AG04449 (cell line): Measurements from ENCODE around the gene ESR1.

ENCODE experiments used
- CTCF ChIA-PET: fragments of 350-600 bp; formaldehyde crosslinking; extraction: SDS; loops from one replicate; lab custom pipeline; 2021; ENCODE audit warnings: antibody characterized with exemption; lab: Yijun Ruan, JAX
- POLR2A ChIA-PET: fragments of 400-600, 350-600 bp; formaldehyde crosslinking; extraction: SDS; loops from one replicate; lab custom pipeline; 2020; ENCODE audit warnings: antibody characterized with exemption, inconsistent platforms; lab: Yijun Ruan, JAX
- DNase-seq: peaks from one replicate; pipeline ENCODE4 v3.0.0-alpha.2; 2010; ENCODE audit warnings: low read depth, low spot score
- H3K4me3 ChIP-seq: 2 replicates; pipeline ENCODE4 v1.5.1; 2011; ENCODE audit warnings: low read depth, mild to moderate bottlenecking, control low read depth, low read length
- CTCF ChIP-seq: IDR thresholded peaks from one replicate; pipeline ENCODE4 v1.5.1; 2011; ENCODE audit warnings: mild to moderate bottlenecking, moderate library complexity, low read length, control low read depth, inconsistent platforms; ENCODE audit not compliant: insufficient read depth; ENCODE audit errors: missing control alignments

ESR1 gene

DNA sequence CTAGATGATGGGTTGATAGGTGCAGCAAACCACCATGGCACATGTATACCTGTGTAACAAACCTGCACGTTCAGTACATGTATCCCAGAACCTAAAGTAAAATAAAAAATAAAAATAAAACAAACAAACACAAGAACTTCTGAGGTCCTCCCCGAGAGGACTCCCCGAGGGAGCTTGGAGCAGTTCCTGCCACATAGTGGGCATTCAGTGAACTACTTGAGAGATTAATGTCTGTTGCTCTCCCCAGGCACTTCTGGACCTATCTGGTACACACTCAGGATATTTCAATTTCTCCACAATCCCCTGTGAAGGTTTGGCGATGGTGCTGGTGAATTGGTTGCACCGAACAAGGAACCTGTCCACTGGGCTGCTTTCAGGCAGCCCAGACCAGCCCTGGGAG lies 311.2 kb downstream of the ESR1 start:
- ChIA-PET POLR2A (no interaction called here), CTCF (interaction anchor here (1.0 to 6.5 kb wide), 2 partner anchors 13 to 353 kb away, joined by 5 to 37 read pairs; no protein-coding TSS in a partner anchor)
- TF ChIP-seq CTCF, result no peak
- DNase-seq, result no peak
- H3K4me3 ChIP-seq, result no peak overlapping the region

- TF ChIP-seq CTCF, result no peak
- DNase-seq, result no peak
- no peak overlapping the region for H3K4me3 ChIP-seq
- CTCF ChIA-PET, result interaction anchor here (1.0 to 6.5 kb wide), 2 partner anchors 12 to 354 kb away, joined by 5 to 37 read pairs; no protein-coding TSS in a partner anchor
- POLR2A ChIA-PET, result no interaction called here
These were observed 312.3 kb downstream of the ESR1 start for GRCh38 chr6:152119831-152120230.

GRCh38 chr6:152121910-152122309 lies 314.4 kb downstream of the ESR1 start:
- no peak overlapping the region for H3K4me3 ChIP-seq
- ChIA-PET CTCF (interaction anchor here (1.5 to 6.5 kb wide), 2 partner anchors 19 to 356 kb away, joined by 3 to 37 read pairs; no protein-coding TSS in a partner anchor), POLR2A (interaction anchor here (1.0 kb wide), 1 partner anchor 25 kb away, joined by 3 read pairs; no protein-coding TSS in a partner anchor)
- no peak for DNase-seq
- no peak for TF ChIP-seq CTCF

GRCh38 chr6:152122434-152122833 lies 315.0 kb downstream of the ESR1 start:
- POLR2A ChIA-PET, result interaction anchor here (1.0 kb wide), 1 partner anchor 26 kb away, joined by 3 read pairs; no protein-coding TSS in a partner anchor
- CTCF ChIA-PET, result interaction anchor here (0.6 to 6.5 kb wide), 4 partner anchors 9 to 447 kb away, joined by 3 to 37 read pairs (median 7); no protein-coding TSS in a partner anchor
- no peak for TF ChIP-seq CTCF
- H3K4me3 ChIP-seq, result no peak overlapping the region
- DNase-seq, result no peak

GRCh38 chr6:152123076-152123475 lies 315.6 kb downstream of the ESR1 start:
- no peak for TF ChIP-seq CTCF
- ChIA-PET CTCF (interaction anchor here (0.6 to 6.5 kb wide), 5 partner anchors 9 to 448 kb away, joined by 3 to 79 read pairs (median 11); no protein-coding TSS in a partner anchor), POLR2A (no interaction called here)
- DNase-seq, result no peak
- no peak overlapping the region for H3K4me3 ChIP-seq

DNA sequence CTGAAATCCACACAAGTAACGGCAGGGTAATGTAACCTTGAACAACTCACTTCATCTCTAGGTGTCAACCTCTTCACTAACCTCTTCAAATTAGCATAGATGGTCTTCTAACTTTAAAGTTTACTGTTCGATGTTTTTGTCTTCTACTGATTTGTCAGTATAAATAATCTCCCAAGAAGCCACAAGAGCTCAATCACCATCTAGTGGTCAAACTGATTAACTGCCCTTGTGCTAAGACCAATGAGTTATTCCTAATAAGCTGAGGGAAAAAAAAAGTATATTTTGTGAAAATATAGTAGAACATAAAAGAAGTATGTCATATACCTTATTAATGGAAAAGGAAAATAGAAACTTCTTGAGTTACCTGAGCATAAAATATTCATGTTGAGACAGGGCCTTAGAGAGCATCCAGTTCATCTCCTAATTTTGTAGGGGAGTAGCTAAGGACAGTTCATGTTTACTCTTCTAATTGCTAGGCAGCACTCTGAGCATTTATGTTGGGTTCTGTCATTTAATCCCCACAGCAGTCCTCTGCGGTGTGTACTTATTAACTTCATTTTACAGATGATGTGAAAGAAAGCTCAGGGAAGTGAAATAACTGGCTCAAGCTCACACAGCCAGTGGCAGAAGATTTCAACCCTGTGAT lies 317.1 kb downstream of the ESR1 start:
- TF ChIP-seq CTCF, result peak; percentile 58
- no peak for DNase-seq
- POLR2A ChIA-PET, result interaction anchor here (0.6 kb wide), 2 partner anchors 255 to 391 kb away, joined by 3 read pairs; no protein-coding TSS in a partner anchor
- H3K4me3 ChIP-seq, result no peak overlapping the region
- CTCF ChIA-PET, result interaction anchor here (0.8 to 4.4 kb wide), 22 partner anchors 9 to 685 kb away, joined by 3 to 79 read pairs (median 8); no protein-coding TSS in a partner anchor
